GM18951 (cell line): ENCODE data around the gene ADGB.

Experiments
- POLR2A ChIP-seq: IDR thresholded peaks from 4 replicates; pipeline ENCODE4 v1.6.1; 2011; ENCODE audit warnings: mild to moderate bottlenecking; ENCODE audit not compliant: insufficient read length, insufficient read depth; ENCODE audit errors: extremely low read depth
- in situ Hi-C: fragments of 300-500 bp; cut with MboI; formaldehyde crosslinking; loops from one replicate; pipeline ENCODE4 v1.12.0; 2022; ENCODE audit warnings: low sequenced_read_pairs, mixed read lengths, inconsistent platforms; ENCODE audit not compliant: unreplicated experiment

ADGB gene

GRCh38 chr6:146651482-146651863 lies 52.7 kb downstream of the ADGB start:
- in situ Hi-C loops: no loop called here
- no peak for TF ChIP-seq POLR2A

- in situ Hi-C loops: no loop called here
- TF ChIP-seq POLR2A: no peak
Observed at GRCh38 chr6:146657432-146657831, 58.7 kb downstream of the ADGB start.

GRCh38 chr6:146664871-146665360 lies 66.1 kb downstream of the ADGB start:
- in situ Hi-C loops: no loop called here

GRCh38 chr6:146666909-146667308 lies 68.1 kb downstream of the ADGB start:
- in situ Hi-C loops: no loop called here
- no peak for TF ChIP-seq POLR2A

More at GRCh38 chr6:146664871-146665360, 66.1 kb downstream of the ADGB start:
- TF ChIP-seq POLR2A: no peak

- TF ChIP-seq POLR2A: no peak
- in situ Hi-C loops: no loop called here
Observed at GRCh38 chr6:146670161-146670560, 71.4 kb downstream of the ADGB start.

- no peak for TF ChIP-seq POLR2A
- in situ Hi-C loops: no loop called here
Observed at GRCh38 chr6:146673069-146673468, 74.3 kb downstream of the ADGB start.

GRCh38 chr6:146679386-146679785 lies 80.6 kb downstream of the ADGB start:
- TF ChIP-seq POLR2A: no peak
- in situ Hi-C loops: no loop called here

- in situ Hi-C loops: no loop called here
- no peak for TF ChIP-seq POLR2A
Observed at GRCh38 chr6:146682919-146683318, 84.1 kb downstream of the ADGB start.

GRCh38 chr6:146689806-146690205 lies 91.0 kb downstream of the ADGB start:
- in situ Hi-C loops: no loop called here

GRCh38 chr6:146693342-146693741 lies 94.6 kb downstream of the ADGB start:
- in situ Hi-C loops: no loop called here
- no peak for TF ChIP-seq POLR2A

More at GRCh38 chr6:146689806-146690205, 91.0 kb downstream of the ADGB start:
- no peak for TF ChIP-seq POLR2A

GRCh38 chr6:146697921-146698320 lies 99.1 kb downstream of the ADGB start:
- TF ChIP-seq POLR2A: no peak
- in situ Hi-C loops: no loop called here

- in situ Hi-C loops: no loop called here
- TF ChIP-seq POLR2A: no peak
Observed at GRCh38 chr6:146700078-146700686, 101.4 kb downstream of the ADGB start.

- no peak for TF ChIP-seq POLR2A
- in situ Hi-C loops: no loop called here
Observed at GRCh38 chr6:146701632-146702031, 102.9 kb downstream of the ADGB start.

GRCh38 chr6:146709036-146709622 lies 110.4 kb downstream of the ADGB start:
- no peak for TF ChIP-seq POLR2A
- in situ Hi-C loops: no loop called here
